T-helper 1 cell (primary cell): ENCODE results near the gene TNIK.
"Not testable (repeated sequence)": the region's sequence is repeated elsewhere in the genome, so short reads cannot be mapped to it uniquely, and the experiment has no call there.

Experiments used
- DNase-seq, 5 donors: peaks; one replicate each; pipeline ENCODE4 v3.0.0-alpha.2; 2012 to 2020

Gene TNIK

DNA sequence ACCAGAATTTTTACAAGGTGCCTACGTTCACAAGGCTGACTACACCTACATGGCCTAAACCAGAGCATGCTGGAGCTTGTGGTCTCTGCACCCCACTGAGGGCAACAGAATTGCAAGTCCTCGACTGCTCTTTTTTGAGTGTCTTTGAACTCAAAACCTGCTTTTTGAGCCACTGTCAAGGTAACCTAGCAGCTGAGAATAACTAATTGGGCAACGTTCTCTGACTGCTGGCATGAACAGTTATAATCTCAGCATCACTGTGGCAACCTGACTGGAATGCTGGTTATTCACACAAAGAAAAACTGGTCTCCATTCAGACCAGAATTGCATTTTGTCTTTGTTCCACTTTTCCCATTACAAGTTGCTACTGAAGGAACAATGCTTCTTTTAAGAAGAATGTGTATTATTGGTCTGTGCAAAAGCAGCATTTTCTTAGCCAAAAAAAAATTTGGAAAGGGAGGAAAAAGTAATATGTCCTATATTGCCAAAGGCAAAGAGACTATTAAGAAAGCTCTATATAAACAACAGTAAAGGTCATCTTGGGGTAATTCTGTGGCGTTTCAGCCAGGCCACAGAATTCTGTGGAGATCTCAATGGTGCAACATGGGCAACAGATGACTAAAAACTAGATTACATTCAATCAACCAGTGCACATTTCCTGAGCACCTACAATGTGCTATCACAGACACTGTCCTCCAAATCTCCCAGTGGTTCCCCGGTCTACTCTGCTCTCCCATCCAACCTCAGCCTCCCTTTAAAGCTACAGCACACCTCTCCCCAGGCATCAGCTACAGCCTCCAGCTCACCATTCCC, 76.8 kb downstream of the TNIK start:
- DNase-seq = no peak

DNA sequence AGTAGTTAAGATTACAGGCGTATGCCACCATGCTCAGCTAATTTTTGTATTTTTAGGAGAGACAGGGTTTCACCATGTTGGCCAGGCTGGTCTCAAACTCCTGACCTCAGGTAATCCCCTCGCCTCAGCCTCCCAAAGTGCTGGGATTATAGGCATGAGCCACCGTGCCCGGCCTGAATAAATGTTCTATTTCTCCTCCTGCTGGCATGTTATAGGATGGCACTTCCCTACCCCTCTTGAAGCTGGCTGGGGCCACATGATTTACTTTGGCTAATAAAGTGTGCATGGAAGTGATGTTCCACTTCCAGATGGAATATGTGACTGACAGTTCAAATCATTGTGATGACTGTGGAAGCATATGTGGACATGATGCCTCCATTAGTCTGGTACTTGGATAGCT, 77.9 kb downstream of the TNIK start:
- DNase-seq = not testable (repeated sequence)

- no peak for DNase-seq
Observed at GRCh38 chr3:171380711-171381425, 79.3 kb downstream of the TNIK start.

DNA sequence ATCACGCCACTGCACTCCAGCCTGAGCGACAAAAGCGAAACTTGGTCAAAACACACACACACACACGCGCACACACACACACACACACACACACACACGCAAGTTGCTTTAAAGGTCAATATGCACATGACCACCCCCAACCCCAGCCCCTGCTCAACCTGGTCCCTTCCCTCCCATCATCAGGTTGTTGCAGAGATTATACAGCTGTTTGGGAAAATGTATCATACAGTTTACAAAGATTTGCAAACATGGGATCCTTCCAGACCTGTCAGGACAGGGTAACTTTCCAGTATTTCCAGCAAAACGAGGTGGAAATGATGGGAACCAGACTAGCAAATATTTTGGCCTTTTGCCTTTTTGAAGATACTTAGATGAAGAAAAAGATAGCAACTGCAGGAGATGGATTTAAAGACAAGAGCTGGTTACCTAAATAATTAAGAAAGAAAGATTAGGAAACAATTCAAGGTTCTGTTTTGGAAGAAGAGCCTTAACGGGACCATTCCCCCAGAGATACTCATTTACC, 80.2 kb downstream of the TNIK start:
- DNase-seq = no peak

DNA sequence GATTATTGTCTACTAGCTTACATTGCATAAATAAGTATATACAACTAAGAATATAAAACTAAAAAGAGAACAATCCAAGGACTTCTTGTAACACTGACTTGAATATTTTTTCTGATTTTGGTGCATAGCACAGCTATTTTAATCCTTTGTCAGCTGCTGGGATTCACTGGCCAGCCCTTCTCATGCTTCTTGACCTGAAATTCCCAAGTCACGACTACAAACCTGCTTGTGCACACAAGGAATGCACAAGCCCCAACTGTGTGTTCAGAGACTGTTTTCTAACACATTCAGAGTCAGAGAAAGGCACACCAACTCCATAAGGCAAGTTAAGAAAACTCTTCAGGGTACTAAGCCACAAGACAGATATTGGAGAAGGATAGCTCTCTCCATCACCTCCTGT, 80.9 kb downstream of the TNIK start:
- DNase-seq = no peak

GRCh38 chr3:171378586-171378985, 81.6 kb downstream of the TNIK start:
- no peak for DNase-seq

GRCh38 chr3:171377859-171378258, 82.3 kb downstream of the TNIK start:
- DNase-seq = no peak

DNA sequence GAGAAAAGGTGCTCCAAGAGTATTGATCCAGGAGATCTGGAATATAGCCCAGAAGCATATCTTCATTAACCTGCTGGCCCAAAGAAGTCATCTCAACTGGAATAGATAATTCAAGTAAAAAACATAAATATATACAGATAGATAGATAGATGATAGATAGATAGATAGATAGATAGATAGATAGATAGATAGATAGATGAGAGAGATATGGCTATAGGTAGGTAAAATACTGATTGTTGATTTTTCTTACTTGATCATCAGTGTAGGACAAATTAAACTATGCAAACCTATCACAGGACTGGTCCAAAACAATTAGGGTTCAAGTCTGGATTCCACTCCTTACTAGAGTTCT, 83.6 kb downstream of the TNIK start:
- no peak for DNase-seq

DNA sequence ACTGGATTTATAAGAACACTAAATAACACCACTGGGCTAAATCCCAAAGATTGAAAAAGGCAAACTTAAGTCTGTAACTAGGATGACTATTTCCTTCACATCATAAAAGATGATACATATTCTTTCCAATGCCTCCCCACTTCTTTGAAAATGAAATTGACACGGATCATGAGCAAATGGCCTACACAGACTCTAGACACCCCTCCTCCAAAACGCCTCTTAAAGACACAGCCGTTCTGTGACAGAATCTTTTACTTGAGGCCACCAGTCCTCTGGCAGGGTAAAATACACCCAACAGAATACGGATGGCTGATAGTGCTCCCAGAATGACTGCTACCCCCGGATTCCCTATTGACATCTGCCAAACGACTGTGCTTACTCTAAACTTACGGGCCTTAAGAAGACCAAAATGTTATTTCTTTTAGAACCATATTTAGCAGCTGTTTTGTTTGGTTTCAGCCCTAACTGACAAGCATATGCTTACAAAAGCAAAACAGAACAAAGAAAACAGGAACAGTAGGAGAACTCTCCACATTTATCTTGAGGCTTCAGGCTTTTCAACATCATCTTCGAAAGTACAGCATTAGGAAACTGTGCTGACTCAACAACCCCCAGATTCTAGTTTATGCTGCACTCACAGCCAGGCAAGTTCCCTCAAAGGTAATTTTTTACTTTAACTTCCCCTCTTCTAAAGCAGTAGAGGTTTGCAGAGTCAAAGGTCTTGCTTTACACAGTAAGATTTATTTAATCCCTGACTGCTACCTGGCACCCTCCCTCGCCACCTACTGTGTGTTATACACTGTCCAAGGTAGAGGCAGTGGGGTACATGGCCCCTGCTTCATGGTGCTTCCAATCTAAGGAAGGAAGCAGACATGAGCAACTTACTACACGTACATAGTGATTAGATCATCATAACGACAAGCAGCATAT, 84.3 kb downstream of the TNIK start:
- DNase-seq = no peak

- DNase-seq = no peak
Observed at GRCh38 chr3:171374661-171375285, 85.4 kb downstream of the TNIK start.

DNA sequence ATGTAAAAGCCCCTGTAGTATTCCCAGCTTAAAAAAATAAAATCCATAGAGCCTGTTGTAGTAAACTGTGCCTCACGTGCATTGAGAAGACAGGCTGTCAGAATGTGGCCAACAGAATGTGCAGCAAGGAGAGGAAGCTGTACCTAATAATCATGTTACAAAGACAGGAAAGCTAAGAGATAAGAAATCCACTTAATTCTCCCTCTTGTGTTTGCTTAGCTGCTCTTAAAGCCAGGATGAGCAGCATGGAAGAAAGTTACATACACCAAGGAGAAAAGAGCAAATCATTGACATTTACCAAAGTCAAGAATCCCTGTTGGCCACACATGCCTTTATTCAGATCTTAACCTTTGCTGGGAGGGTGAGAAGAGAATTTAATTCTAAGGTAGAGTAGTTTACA, 85.9 kb downstream of the TNIK start:
- DNase-seq = no peak

DNA sequence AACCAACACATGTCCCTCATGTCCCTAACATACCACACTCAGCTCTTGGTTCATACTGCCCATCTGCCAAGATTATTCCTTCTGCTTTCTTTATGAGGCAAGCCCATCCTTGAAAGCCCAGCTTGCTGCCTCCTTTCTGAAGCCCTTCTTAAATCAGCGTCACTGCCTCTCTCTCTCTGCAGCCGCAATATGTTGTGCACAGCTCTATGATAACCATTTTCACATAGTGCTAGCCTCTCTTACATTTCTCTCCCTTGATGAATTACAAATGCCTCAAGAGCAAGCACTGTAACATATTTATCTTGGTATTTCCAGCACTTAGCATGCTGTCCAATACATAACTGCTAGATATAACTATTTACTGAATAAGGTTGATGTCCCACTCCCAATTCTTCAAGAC, 86.5 kb downstream of the TNIK start:
- no peak for DNase-seq

- DNase-seq = no peak
Observed at GRCh38 chr3:171372694-171373093, 87.5 kb downstream of the TNIK start.

DNA sequence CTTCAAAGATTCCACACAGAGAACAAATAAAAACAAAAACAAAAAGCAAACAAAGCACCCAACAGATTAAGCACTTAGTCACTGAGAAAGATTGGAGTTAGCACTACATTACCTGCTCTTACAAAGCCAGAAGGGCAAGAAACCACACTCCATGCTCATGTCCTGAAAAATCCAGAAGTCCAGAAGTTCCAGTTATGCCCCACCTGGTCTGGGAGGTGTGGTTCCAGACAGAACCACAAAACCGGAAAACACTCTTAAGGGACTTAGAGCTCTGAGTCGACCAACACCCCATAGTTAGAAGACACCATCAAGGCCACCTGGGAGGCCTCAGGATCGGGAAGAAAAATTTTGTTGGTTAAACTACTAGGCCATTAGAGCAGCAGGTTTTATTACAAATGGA, 88.9 kb downstream of the TNIK start:
- DNase-seq = no peak

DNA sequence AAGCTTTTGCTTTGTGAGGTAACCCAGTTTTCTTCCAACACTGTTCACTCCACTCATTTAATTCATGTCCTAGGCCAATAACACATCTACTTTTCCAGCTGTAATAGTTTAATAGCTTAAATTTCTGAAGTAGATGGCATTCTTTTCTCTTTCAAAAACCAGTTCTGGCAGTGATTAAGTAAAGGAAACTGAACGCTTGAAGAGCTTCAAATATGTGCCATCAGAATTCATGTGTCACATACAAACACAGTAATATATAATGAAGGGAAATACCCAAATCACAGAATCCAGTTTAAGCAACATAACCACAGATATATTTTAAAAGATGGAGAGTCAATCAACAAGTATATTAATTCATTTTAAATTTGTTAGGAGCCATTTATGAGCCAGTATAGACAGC, 91.0 kb downstream of the TNIK start:
- no peak for DNase-seq

DNA sequence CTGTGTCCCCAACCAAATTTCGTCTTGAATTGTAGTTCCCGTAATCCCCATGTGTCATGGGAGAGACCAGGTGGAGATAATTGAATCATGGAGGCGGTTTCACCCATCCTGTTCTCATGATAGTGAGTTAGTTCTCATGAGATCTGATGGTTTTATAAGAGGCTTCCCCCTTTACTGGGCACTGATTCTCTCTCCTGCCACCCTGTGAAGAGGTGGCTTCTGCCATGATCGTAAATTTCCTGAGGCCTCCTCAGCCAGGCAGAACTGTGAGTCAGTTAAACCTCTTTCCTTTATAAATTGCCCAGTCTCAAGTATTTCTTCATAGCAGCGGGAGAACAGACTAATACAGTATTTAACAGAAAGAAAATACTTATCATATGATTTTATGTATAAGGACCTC, 93.5 kb downstream of the TNIK start:
- not testable (repeated sequence) for DNase-seq

DNA sequence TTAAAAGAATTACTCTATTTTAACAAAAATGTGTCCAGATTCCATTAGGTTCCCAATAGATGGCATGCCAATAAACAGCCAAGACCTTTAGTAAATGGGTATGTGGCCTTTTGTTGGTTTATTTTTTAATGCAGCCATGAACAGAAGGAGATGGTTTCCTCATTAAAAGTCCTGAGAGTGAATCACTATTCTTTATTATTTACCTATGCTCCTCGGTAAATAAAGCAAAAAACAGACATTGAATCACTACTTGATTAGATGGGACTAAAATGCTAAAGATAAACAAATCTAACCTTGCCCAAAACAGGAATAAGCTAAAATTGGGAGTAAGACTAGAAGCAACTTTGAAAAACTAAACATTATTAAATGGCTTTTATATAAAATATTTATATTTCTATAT, 94.2 kb downstream of the TNIK start:
- no peak for DNase-seq

DNA sequence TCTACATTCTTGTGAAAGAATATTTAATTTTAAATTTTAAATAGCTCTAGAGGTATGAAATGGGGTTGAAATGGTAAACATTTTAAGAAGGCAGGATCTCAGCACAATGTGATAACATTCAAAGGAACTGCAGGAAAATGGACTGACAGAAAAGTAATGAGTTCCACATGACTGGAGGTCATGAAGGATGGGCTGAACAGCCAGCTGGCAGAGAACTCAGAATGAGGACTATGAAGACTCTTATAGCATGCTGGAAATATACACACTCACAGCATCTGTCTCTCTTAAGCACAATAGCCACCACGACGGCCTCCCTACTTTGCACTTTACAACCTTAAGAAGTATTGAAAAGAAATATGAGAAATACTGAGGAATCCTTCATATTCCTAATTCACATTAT, 94.7 kb downstream of the TNIK start:
- DNase-seq = no peak

- no peak for DNase-seq
Observed at GRCh38 chr3:171364500-171364899, 95.7 kb downstream of the TNIK start.

- no peak for DNase-seq
Observed at GRCh38 chr3:171363202-171363601, 97.0 kb downstream of the TNIK start.

GRCh38 chr3:171362575-171362974, 97.6 kb downstream of the TNIK start:
- no peak for DNase-seq

DNA sequence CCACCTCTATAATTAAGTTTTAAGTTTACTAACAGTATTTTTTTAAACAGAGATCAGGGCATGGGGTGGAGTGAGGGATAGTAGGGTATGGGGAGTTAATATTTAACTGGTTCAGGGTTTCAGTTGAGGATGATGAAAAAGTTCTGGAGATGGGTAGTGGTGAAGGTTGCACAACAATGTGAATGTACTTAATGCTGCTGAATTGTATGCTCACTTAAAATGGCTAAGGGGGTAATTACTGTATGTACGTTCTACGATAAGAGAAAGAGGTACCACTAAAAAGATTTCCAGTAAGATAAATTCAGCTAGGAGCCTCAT, 101.4 kb downstream of the TNIK start:
- no peak for DNase-seq
